CD1c-positive myeloid dendritic cell (primary cell): ENCODE measurements around the gene LDLRAD4.

Experiments
- DNase-seq: peaks from one replicate; pipeline ENCODE4 v3.0.0-alpha.2; 2016; ENCODE audit errors: extremely low spot score

LDLRAD4 gene

GRCh38 chr18:13513481-13513880 is 294.9 kb downstream of the LDLRAD4 start:
- DNase-seq: no peak

GRCh38 chr18:13514558-13514957 is 296.0 kb downstream of the LDLRAD4 start:
- no peak for DNase-seq

GRCh38 chr18:13516855-13517254 is 298.3 kb downstream of the LDLRAD4 start:
- DNase-seq: no peak

- no peak for DNase-seq
These were observed 298.8 kb downstream of the LDLRAD4 start for GRCh38 chr18:13517369-13517768.

GRCh38 chr18:13518382-13518781 is 299.8 kb downstream of the LDLRAD4 start:
- no peak for DNase-seq

GRCh38 chr18:13520306-13520705 is 301.7 kb downstream of the LDLRAD4 start:
- DNase-seq: no peak

GRCh38 chr18:13520741-13521140 is 302.2 kb downstream of the LDLRAD4 start:
- no peak for DNase-seq

GRCh38 chr18:13521418-13521817 is 302.9 kb downstream of the LDLRAD4 start:
- peak; percentile 6 for DNase-seq

- DNase-seq: no peak
These were observed 303.7 kb downstream of the LDLRAD4 start for GRCh38 chr18:13522256-13522655.

- DNase-seq: no peak
These were observed 304.5 kb downstream of the LDLRAD4 start for GRCh38 chr18:13522861-13523660.

GRCh38 chr18:13524054-13524453 is 305.5 kb downstream of the LDLRAD4 start:
- DNase-seq: no peak

GRCh38 chr18:13524811-13525210 is 306.3 kb downstream of the LDLRAD4 start:
- DNase-seq: no peak

- DNase-seq: no peak
These were observed 306.9 kb downstream of the LDLRAD4 start for GRCh38 chr18:13525381-13526029.

GRCh38 chr18:13526519-13526918 is 308.0 kb downstream of the LDLRAD4 start:
- no peak for DNase-seq

GRCh38 chr18:13527256-13527655 is 308.7 kb downstream of the LDLRAD4 start:
- no peak for DNase-seq

- DNase-seq: no peak
These were observed 309.2 kb downstream of the LDLRAD4 start for GRCh38 chr18:13527730-13528129.

GRCh38 chr18:13528739-13529392 is 310.3 kb downstream of the LDLRAD4 start:
- no peak for DNase-seq

- no peak for DNase-seq
These were observed 311.7 kb downstream of the LDLRAD4 start for GRCh38 chr18:13530033-13530878.

GRCh38 chr18:13530879-13531387 is 312.4 kb downstream of the LDLRAD4 start:
- DNase-seq: peak; percentile 23

- no peak for DNase-seq
These were observed 313.2 kb downstream of the LDLRAD4 start for GRCh38 chr18:13531681-13532325.

- no peak for DNase-seq
These were observed 314.0 kb downstream of the LDLRAD4 start for GRCh38 chr18:13532406-13533075.
